ENCODE measurements around the gene ZMIZ2.

ZMIZ2 gene

GRCh38 chr7:44755698-44756627, 7.3 kb downstream of the ZMIZ2 start:
- no peak for DNase-seq (ENCODE audit: low spot score)

DNA sequence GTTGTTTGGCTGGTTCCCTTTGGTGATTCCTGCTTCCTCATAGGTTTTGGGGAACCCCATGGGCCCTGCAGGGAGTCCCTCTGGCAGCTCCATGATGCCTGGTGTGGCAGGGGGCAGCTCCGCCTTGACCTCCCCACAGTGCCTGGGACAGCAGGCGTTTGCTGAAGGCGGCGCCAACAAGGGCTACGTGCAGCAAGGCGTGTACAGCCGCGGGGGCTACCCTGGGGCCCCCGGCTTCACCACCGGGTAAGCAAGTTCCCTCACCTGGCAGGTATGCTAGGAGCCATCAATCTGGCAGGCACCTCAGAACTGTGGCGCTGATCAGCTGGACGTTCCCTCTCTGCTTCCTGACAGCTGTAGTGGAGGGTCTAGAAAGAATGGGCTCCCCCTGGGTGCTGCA, 8.3 kb downstream of the ZMIZ2 start:
- DNase-seq (ENCODE audit: low spot score), result no peak

GRCh38 chr7:44757311-44757710, 8.7 kb downstream of the ZMIZ2 start:
- peak; percentile 37 for DNase-seq (ENCODE audit: low spot score)

DNA sequence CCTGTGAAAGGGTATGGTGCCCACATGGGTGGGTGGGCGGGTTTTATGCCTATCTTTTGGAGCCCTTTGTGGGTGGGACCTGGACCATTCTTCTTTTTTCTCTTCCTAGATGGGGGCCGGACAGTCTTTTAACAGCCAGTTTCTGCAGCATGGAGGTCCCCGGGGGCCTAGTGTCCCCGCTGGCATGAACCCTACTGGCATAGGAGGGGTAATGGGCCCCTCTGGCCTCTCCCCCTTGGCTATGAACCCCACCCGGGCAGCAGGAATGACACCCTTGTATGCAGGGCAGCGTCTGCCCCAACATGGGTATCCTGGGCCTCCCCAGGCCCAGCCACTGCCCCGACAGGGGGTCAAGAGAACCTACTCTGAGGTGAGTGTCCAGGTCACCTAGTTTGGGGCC, 9.1 kb downstream of the ZMIZ2 start:
- DNase-seq (ENCODE audit: low spot score), result no peak

GRCh38 chr7:44759246-44759645, 10.6 kb downstream of the ZMIZ2 start:
- DNase-seq (ENCODE audit: low spot score), result no peak

- no peak for DNase-seq (ENCODE audit: low spot score)
Measured at GRCh38 chr7:44760034-44760580, 11.5 kb downstream of the ZMIZ2 start.

DNA sequence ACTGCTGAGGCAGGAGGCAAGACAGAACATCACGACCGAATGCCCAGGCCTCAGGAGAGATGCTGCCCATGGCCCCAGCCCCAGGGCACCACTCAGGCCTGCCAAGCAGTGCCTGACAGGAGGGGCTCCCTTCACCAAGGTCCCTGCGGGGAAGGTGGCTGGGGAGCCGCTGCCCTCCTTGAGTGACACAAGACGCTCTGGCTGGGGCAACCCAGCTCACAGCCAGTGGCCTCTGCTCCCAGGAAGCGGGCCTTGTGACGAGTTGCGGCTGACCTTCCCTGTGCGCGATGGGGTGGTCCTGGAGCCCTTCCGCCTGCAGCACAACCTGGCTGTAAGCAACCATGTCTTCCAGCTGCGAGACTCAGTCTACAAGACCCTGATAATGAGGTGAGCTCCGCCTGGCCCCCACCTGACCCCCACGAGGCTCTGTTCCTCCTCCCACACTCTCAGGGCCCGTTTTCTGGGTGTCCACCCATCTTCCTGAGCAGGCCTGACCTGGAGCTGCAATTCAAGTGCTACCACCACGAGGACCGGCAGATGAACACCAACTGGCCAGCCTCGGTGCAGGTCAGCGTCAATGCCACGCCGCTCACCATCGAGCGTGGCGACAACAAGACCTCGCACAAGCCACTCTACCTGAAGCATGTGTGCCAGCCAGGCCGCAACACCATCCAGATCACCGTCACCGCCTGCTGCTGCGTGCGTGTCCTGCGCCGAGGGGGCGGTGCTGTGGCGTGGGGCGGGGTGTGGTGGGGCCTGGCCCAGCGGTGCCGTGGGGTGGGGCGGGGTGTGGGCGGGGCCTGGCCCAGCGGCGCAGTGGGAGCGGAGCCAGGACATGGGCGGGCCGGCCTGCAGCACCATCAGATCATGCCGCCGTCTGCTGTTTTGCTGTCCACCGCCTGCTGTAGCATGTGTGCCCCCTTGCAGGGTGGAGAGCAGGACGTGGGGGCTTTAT, 12.8 kb downstream of the ZMIZ2 start:
- no peak for DNase-seq (ENCODE audit: low spot score)

DNA sequence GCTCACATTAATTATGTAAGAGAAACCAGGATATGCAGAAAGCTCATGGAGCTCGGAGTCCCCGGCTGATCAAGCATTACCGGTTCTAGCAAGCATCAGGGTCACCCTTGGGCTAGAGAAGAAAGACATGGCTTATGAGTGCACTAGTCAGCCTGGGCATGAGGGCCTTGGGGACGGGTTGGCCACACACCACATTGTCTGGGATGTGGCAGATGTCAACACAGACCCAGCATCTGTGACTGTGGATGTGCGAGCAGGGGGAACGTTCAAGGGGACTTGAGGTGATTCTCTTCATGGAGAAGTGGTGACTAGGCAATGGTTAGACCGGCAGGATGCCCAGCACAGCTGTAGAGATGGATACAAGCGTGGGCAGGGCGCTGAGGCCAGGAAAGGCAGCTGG, 13.7 kb downstream of the ZMIZ2 start:
- no peak for DNase-seq (ENCODE audit: low spot score)

GRCh38 chr7:44762726-44763522, 14.3 kb downstream of the ZMIZ2 start:
- DNase-seq (ENCODE audit: low spot score), result no peak

- no peak for DNase-seq (ENCODE audit: low spot score)
Measured at GRCh38 chr7:44764081-44764480, 15.4 kb downstream of the ZMIZ2 start.

GRCh38 chr7:44764665-44765578, 16.3 kb downstream of the ZMIZ2 start:
- peak; percentile 62 for DNase-seq (ENCODE audit: low spot score)

DNA sequence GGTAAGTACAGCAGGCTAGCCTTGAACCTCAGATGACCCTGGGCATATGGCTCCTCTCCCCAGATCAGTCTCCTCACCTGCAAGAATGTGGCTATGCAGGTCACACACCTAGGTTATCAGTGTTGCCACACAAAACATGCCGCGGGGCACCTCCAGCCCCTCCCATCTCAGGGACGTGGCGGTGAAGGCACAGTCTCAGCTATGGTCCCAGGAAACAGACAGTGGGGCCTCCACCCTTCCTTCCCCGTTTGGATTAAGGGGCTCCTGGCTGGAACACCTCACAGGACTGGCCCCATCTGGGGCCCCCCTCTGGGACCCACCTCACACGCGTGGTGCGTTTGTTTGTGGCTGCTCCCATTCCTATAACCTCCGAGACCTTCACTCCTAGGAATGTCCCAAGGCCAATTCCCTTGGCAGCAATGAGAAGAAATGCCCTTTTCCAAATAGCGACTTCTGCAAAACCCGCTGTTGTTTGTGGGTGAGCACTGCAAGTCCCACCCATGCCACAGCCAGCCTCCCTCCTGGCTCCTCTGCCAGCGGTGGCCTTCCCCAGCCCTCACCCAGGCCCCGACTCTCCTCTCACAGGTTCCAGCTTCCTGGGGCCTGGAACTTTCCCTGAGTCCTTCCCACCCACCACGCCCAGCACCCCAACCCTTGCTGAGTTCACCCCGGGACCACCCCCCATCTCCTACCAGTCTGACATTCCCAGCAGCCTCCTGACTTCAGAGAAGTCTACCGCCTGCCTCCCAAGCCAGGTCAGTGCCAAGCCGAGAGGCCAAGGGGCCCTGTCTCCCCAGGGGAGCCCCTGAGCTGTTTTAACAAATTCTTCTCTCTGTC, 17.1 kb downstream of the ZMIZ2 start:
- DNase-seq (ENCODE audit: low spot score), result no peak

- no peak for DNase-seq (ENCODE audit: low spot score)
Measured at GRCh38 chr7:44766416-44766801, 17.8 kb downstream of the ZMIZ2 start.

DNA sequence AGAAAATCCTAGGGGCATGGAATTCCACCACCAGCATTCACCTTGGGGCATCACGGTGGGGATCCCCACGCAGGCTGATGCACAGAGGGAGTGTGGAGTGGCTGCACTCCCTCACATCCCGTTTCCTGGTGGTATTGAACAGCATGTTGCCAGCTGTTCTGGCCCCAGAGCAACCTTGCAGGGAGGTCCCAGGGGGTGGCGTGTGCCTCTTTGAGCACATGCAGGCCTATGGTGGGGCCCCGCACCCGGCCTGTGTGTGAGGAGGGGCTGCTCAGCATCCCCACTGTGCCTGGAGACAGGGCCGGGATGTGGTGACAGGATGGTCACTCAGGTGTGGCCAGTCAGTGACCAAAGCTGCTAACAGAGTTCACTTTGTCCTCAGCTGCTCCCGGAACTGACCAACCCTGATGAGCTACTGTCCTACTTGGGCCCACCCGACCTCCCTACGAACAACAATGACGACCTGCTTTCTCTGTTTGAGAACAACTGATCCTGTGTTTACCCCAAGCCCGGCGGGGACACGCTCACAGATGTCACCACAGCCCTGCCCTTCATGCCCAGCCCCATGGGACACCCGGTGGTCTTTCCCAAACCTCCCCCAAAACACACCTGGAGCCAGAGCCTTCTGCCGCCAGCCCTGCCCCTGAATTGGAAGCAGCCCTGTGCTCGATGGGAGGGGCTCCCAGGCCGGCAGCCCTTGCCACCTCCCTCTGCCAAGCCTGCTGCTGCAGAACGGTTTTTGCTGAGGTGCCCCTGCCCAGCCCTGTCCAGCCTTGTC, 18.7 kb downstream of the ZMIZ2 start:
- peak; percentile 63 for DNase-seq (ENCODE audit: low spot score)

- DNase-seq (ENCODE audit: low spot score), result peak; percentile 87
Measured at GRCh38 chr7:44767912-44768627, 19.4 kb downstream of the ZMIZ2 start.

- peak; percentile 46 for DNase-seq (ENCODE audit: low spot score)
Measured at GRCh38 chr7:44768628-44769371, 20.2 kb downstream of the ZMIZ2 start.

DNA sequence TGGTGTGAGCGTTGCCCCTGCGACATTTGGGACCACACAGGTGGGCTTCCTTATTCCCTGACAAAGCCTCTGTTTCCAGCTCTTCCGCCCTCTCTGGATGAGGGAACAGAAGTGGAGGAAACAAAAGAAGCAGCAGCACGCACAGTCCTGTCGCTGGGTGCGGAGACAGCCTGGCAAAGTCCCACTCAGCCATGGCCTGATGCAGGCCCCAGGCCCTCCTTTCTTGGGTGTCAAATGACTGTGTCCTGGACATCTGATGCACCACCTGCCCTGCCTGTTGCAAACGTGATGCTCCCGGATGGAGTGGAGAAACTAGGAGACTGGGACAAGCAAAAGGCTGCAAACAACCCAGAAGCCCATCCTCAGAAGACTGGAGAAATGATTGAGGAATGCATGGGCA, 20.7 kb downstream of the ZMIZ2 start:
- no peak for DNase-seq (ENCODE audit: low spot score)

Data from pons (tissue), 1 donor.